ENCODE results near the gene CCDC195.
A peak's percentile ranks its signal among the peaks of the same experiment; 100 is the strongest.

Gene CCDC195

DNA sequence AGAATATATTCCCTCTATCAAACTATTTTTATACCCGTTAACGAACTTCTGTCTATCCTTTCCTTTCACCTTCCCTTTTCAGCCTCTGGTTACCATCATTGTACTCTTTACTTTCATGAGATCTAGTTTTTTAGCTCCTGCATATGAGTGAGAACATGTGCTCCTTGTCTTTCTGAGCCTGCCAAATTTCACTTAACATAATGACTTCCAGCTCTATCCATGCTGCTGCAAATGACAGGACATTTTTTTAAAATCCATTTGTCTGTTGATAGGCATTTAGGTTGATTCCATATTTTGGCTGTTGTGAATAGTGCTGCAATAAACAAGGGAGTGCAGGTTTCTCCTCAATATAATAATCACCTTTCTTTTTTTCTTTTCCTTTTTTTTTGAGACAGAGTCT, 8.2 kb upstream of the CCDC195 start:
- Histone ChIP-seq H3K36me3 (ENCODE audit: control insufficient read depth, insufficient read depth, low read length) (no peaks in the 10 kb centered on the region), H3K9ac (ENCODE audit: low read length) (no peak overlapping the region), H2BK5ac (ENCODE audit: low read length) (no peak overlapping the region), H2AK5ac (ENCODE audit: low read length) (no peak overlapping the region), H3K4me1 (ENCODE audit: control insufficient read depth, low read depth, low read length) (no peaks in the 10 kb centered on the region), H4K5ac (ENCODE audit: low read length) (no peak overlapping the region), H3K27ac (ENCODE audit: low read depth, low read length) (no peak overlapping the region), H3K18ac (ENCODE audit: low read length) (no peak overlapping the region), H3K79me1 (ENCODE audit: low read length) (no peaks in the 10 kb centered on the region), H3K4me2 (ENCODE audit: low read length) (no peak overlapping the region), H2BK120ac (ENCODE audit: low read depth, low read length) (no peak overlapping the region), H4K8ac (ENCODE audit: low read depth, low read length) (no peak overlapping the region), H3K27me3 (ENCODE audit: insufficient read depth, low read length, poor library complexity) (no peaks in the 10 kb centered on the region), H3K4ac (ENCODE audit: low read depth, low read length) (no peak overlapping the region), H3K4me3 (ENCODE audit: low read length) (no peak overlapping the region), H3K79me2 (ENCODE audit: control insufficient read depth, insufficient read depth, low read length) (no peaks in the 10 kb centered on the region), H2BK15ac (replicated peaks; ENCODE audit: low read depth) (no peak overlapping the region), H3K56ac (ENCODE audit: low read length) (no peak overlapping the region), H3K23ac (ENCODE audit: low read length) (no peak overlapping the region)
- WGBS (ENCODE audit: extremely low coverage, insufficient coverage, low lambda C conversion rate) = 100% methylated on average over 2 of the region's 2 CpGs
- no peak for DNase-seq

DNA sequence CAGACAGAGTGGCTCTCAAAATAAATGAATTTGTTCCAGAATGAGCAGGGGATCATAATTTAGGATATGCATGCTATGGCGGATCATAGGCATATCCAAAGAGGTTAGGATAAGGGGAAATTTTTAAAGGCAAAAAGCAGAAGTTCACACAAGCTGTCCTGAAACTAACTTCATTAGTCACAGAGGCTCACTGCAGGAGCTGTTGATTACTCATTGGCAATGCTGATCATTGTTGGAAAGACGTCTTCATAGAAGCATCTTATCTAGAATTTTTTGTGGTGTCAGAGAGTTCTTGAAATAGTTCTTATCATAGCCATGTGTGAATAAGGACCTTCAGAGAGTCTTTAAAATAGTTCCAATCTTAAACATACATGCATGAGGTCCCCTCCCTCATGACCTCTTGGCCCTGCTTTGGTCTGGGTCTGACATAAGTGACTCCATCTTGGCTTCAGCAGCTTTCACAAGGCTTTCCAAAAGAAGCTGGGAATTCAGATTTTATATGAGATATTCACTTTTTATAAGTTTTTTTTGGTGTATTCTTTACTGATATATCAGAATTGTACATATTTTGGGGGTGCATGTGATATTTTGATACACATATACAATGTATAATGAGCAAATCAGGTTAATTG, 7.5 kb upstream of the CCDC195 start:
- Histone ChIP-seq H3K18ac (ENCODE audit: low read length) (no peak overlapping the region), H2BK15ac (replicated peaks; ENCODE audit: low read depth) (no peak overlapping the region), H4K8ac (ENCODE audit: low read depth, low read length) (no peak overlapping the region), H2AK5ac (ENCODE audit: low read length) (no peak overlapping the region), H3K27ac (ENCODE audit: low read depth, low read length) (no peak overlapping the region), H3K79me2 (ENCODE audit: control insufficient read depth, insufficient read depth, low read length) (no peaks in the 10 kb centered on the region), H2BK120ac (ENCODE audit: low read depth, low read length) (no peak overlapping the region), H3K4me1 (ENCODE audit: control insufficient read depth, low read depth, low read length) (no peaks in the 10 kb centered on the region), H3K4me2 (ENCODE audit: low read length) (no peak overlapping the region), H2BK5ac (ENCODE audit: low read length) (no peak overlapping the region), H3K36me3 (ENCODE audit: control insufficient read depth, insufficient read depth, low read length) (no peaks in the 10 kb centered on the region), H3K23ac (ENCODE audit: low read length) (no peak overlapping the region), H4K5ac (ENCODE audit: low read length) (no peak overlapping the region), H3K9ac (ENCODE audit: low read length) (no peak overlapping the region), H3K79me1 (ENCODE audit: low read length) (no peaks in the 10 kb centered on the region), H3K4ac (ENCODE audit: low read depth, low read length) (no peak overlapping the region), H3K56ac (ENCODE audit: low read length) (no peak overlapping the region), H3K4me3 (ENCODE audit: low read length) (no peak overlapping the region), H3K27me3 (ENCODE audit: insufficient read depth, low read length, poor library complexity) (no peaks in the 10 kb centered on the region)
- no CpG with 5 or more reads among the region's 2 CpGs for WGBS (ENCODE audit: extremely low coverage, insufficient coverage, low lambda C conversion rate)
- no peak for DNase-seq

DNA sequence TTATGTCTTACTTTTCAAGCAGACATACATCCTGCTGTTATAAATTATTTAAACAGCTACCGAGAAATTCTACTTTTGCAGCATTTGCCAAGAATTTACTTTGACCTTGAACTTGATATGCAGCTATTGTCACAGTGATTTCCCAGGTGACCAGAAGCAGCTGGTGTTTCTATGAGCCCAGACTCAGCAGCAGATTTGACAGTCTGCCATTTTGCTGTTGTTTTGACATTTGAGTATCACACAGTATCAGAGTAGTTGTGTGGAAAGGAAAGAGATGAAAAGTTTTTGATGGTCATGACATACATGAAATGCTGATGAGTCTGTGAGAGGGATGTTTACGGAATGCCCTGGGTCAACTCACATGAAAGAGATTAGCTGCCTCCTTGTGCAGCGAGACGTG, 6.6 kb upstream of the CCDC195 start:
- Histone ChIP-seq H3K56ac (ENCODE audit: low read length) (no peak overlapping the region), H3K23ac (ENCODE audit: low read length) (no peak overlapping the region), H2BK120ac (ENCODE audit: low read depth, low read length) (no peak overlapping the region), H3K4ac (ENCODE audit: low read depth, low read length) (no peak overlapping the region), H3K9ac (ENCODE audit: low read length) (no peak overlapping the region), H3K79me1 (ENCODE audit: low read length) (no peaks in the 10 kb centered on the region), H3K4me3 (ENCODE audit: low read length) (no peak overlapping the region), H3K18ac (ENCODE audit: low read length) (no peak overlapping the region), H3K79me2 (ENCODE audit: control insufficient read depth, insufficient read depth, low read length) (no peaks in the 10 kb centered on the region), H2BK15ac (replicated peaks; ENCODE audit: low read depth) (no peak overlapping the region), H2AK5ac (ENCODE audit: low read length) (no peak overlapping the region), H4K8ac (ENCODE audit: low read depth, low read length) (no peak overlapping the region), H3K36me3 (ENCODE audit: control insufficient read depth, insufficient read depth, low read length) (no peaks in the 10 kb centered on the region), H3K4me2 (ENCODE audit: low read length) (no peak overlapping the region), H2BK5ac (ENCODE audit: low read length) (no peak overlapping the region), H3K27ac (ENCODE audit: low read depth, low read length) (no peak overlapping the region), H3K4me1 (ENCODE audit: control insufficient read depth, low read depth, low read length) (no peaks in the 10 kb centered on the region), H3K27me3 (ENCODE audit: insufficient read depth, low read length, poor library complexity) (no peaks in the 10 kb centered on the region), H4K5ac (ENCODE audit: low read length) (no peak overlapping the region)
- DNase-seq = no peak
- WGBS (ENCODE audit: extremely low coverage, insufficient coverage, low lambda C conversion rate) = no CpG with 5 or more reads among the region's 4 CpGs

DNA sequence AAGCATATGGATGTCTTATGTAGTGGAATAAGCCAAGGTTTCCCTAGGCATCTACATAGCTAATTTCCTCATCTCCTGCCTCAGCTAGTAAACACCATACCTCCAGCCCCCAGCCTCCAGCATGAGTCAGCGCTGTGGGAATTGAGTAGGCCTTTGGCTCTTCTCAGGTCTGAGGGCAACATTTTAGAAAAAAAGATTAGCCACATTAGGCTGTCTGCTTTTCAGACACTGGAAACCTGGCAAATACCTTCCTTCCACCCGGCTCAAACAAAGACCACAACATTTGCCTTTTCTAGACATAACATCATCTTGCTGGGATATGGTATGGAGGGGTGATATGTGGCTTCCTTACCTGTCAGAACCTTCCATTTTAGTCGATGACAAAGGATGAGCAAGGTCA, 6.1 kb upstream of the CCDC195 start:
- H3K27ac ChIP-seq (ENCODE audit: low read depth, low read length) = no peak overlapping the region
- H2BK5ac ChIP-seq (ENCODE audit: low read length) = no peak overlapping the region
- H3K4me2 ChIP-seq (ENCODE audit: low read length) = no peak overlapping the region
- no peak overlapping the region for H3K18ac ChIP-seq (ENCODE audit: low read length)
- H3K79me1 ChIP-seq (ENCODE audit: low read length) = no peaks in the 10 kb centered on the region
- no peak overlapping the region for H3K56ac ChIP-seq (ENCODE audit: low read length)
- H4K5ac ChIP-seq (ENCODE audit: low read length) = no peak overlapping the region
- no peaks in the 10 kb centered on the region for H3K4me1 ChIP-seq (ENCODE audit: control insufficient read depth, low read depth, low read length)
- no peak overlapping the region for H2BK15ac ChIP-seq (replicated peaks; ENCODE audit: low read depth)
- no peaks in the 10 kb centered on the region for H3K79me2 ChIP-seq (ENCODE audit: control insufficient read depth, insufficient read depth, low read length)
- no CpG with 5 or more reads among the region's 3 CpGs for WGBS (ENCODE audit: extremely low coverage, insufficient coverage, low lambda C conversion rate)
- H3K23ac ChIP-seq (ENCODE audit: low read length) = no peak overlapping the region
- no peaks in the 10 kb centered on the region for H3K27me3 ChIP-seq (ENCODE audit: insufficient read depth, low read length, poor library complexity)
- DNase-seq = peak; percentile 5
- H3K36me3 ChIP-seq (ENCODE audit: control insufficient read depth, insufficient read depth, low read length) = no peaks in the 10 kb centered on the region
- H4K8ac ChIP-seq (ENCODE audit: low read depth, low read length) = no peak overlapping the region
- no peak overlapping the region for H2AK5ac ChIP-seq (ENCODE audit: low read length)
- H2BK120ac ChIP-seq (ENCODE audit: low read depth, low read length) = no peak overlapping the region
- H3K4ac ChIP-seq (ENCODE audit: low read depth, low read length) = no peak overlapping the region
- H3K9ac ChIP-seq (ENCODE audit: low read length) = no peak overlapping the region
- no peak overlapping the region for H3K4me3 ChIP-seq (ENCODE audit: low read length)

DNA sequence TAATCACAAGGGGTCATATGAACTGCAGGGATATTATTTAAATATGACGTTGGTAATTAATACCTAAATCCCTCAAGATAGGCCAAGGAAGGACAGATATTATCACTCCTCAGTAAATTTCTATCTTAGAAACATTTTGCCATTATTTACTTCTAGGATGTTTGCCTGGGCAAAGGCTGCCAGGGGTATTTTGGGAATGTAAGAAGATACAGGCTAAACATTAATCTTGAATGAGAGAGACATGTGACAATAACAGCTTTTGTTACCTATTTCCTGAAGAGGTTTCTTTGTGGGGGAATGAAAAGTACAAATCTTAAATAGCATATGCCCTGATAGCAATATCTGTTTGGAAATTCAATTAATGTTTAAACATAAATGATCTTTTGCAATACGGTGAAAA, 756 bp upstream of the CCDC195 start:
- Histone ChIP-seq H3K79me1 (ENCODE audit: low read length) (no peaks in the 10 kb centered on the region), H3K79me2 (ENCODE audit: control insufficient read depth, insufficient read depth, low read length) (no peaks in the 10 kb centered on the region), H3K4me2 (ENCODE audit: low read length) (no peak overlapping the region), H2BK15ac (replicated peaks; ENCODE audit: low read depth) (no peak overlapping the region), H3K4ac (ENCODE audit: low read depth, low read length) (no peak overlapping the region), H2AK5ac (ENCODE audit: low read length) (no peak overlapping the region), H3K27ac (ENCODE audit: low read depth, low read length) (no peak overlapping the region), H3K23ac (ENCODE audit: low read length) (no peak overlapping the region), H3K56ac (ENCODE audit: low read length) (no peak overlapping the region), H4K8ac (ENCODE audit: low read depth, low read length) (no peak overlapping the region), H3K4me3 (ENCODE audit: low read length) (no peak overlapping the region), H3K9ac (ENCODE audit: low read length) (no peak overlapping the region), H4K5ac (ENCODE audit: low read length) (no peak overlapping the region), H3K4me1 (ENCODE audit: control insufficient read depth, low read depth, low read length) (no peaks in the 10 kb centered on the region), H3K18ac (ENCODE audit: low read length) (no peak overlapping the region), H3K27me3 (ENCODE audit: insufficient read depth, low read length, poor library complexity) (no peaks in the 10 kb centered on the region), H3K36me3 (ENCODE audit: control insufficient read depth, insufficient read depth, low read length) (no peaks in the 10 kb centered on the region), H2BK5ac (ENCODE audit: low read length) (no peak overlapping the region), H2BK120ac (ENCODE audit: low read depth, low read length) (no peak overlapping the region)
- WGBS (ENCODE audit: extremely low coverage, insufficient coverage, low lambda C conversion rate) = no CpG with 5 or more reads among the region's 2 CpGs
- no peak for DNase-seq

Data from mesendoderm (in vitro differentiated cells).